SK-N-SH treated with all-trans-retinoic acid at 6 μM for 48 hours (cell line): ENCODE measurements around the gene ELF5.

Experiments used
- ATAC-seq: fragments of 200-7000 bp; cut with Tn5 transposase; 3 replicates; pipeline ENCODE4 v1.9.1; 2020; ENCODE audit warnings: mild to moderate bottlenecking, moderate library complexity
- ARNTL ChIP-seq: fragments of 450-650 bp; formaldehyde crosslinking; IDR thresholded peaks from 2 replicates; pipeline ENCODE4 v1.5.0; 2020; ENCODE audit warnings: low read depth, mild to moderate bottlenecking, moderate library complexity, borderline replicate concordance
- BACH2 ChIP-seq: fragments of 250-450 bp; sonication (Bioruptor Pico); IDR thresholded peaks from 2 replicates; pipeline ENCODE4 v1.9.0; 2021; ENCODE audit warnings: mild to moderate bottlenecking, borderline replicate concordance
- CSDC2 ChIP-seq: fragments of 250-450 bp; sonication (Bioruptor Pico); IDR thresholded peaks from 2 replicates; pipeline ENCODE4 v1.5.0; 2020; ENCODE audit warnings: mild to moderate bottlenecking, moderate library complexity
- ESRRG ChIP-seq: fragments of 250-450 bp; sonication (Bioruptor Pico); IDR thresholded peaks from 2 replicates; pipeline ENCODE4 v1.6.1; 2021; ENCODE audit warnings: mild to moderate bottlenecking
- GLIS3 ChIP-seq: fragments of 250-450 bp; sonication (Bioruptor Pico); IDR thresholded peaks from 2 replicates; pipeline ENCODE4 v1.5.0; 2020; ENCODE audit warnings: mild to moderate bottlenecking, moderate library complexity
- ISL1 ChIP-seq: fragments of 250-450 bp; sonication (Bioruptor Pico); IDR thresholded peaks from 2 replicates; pipeline ENCODE4 v2.1.2; 2022; ENCODE audit warnings: mild to moderate bottlenecking, moderate library complexity
- OSR1 ChIP-seq: fragments of 250-450 bp; sonication (Bioruptor Pico); IDR thresholded peaks from 2 replicates; pipeline ENCODE4 v1.8.0; 2022; ENCODE audit warnings: moderate library complexity, mild to moderate bottlenecking, inconsistent platforms
- RARB ChIP-seq: fragments of 250-450 bp; sonication (Bioruptor Pico); IDR thresholded peaks from 2 replicates; pipeline ENCODE4 v1.8.0; 2021; ENCODE audit warnings: mild to moderate bottlenecking, moderate library complexity
- SNAI2 ChIP-seq: fragments of 250-450 bp; sonication (Bioruptor Pico); IDR thresholded peaks from 2 replicates; pipeline ENCODE4 v1.5.0; 2020; ENCODE audit warnings: mild to moderate bottlenecking, moderate library complexity
- TCF4 ChIP-seq: fragments of 250-450 bp; sonication (Bioruptor Pico); IDR thresholded peaks from 2 replicates; pipeline ENCODE4 v1.8.0; 2021; ENCODE audit warnings: mild to moderate bottlenecking, moderate library complexity, borderline replicate concordance
- TOX ChIP-seq: fragments of 250-450 bp; sonication (Bioruptor Pico); IDR thresholded peaks from 2 replicates; pipeline ENCODE4 v1.8.0; 2021; ENCODE audit warnings: mild to moderate bottlenecking, moderate library complexity, borderline replicate concordance
- ZFP3 ChIP-seq: fragments of 250-450 bp; sonication (Bioruptor Pico); IDR thresholded peaks from 2 replicates; pipeline ENCODE4 v1.5.0; 2020; ENCODE audit warnings: mild to moderate bottlenecking, moderate library complexity
- ZFP30 ChIP-seq: fragments of 450-650 bp; formaldehyde crosslinking; IDR thresholded peaks from 2 replicates; pipeline ENCODE4 v1.5.0; 2022; ENCODE audit warnings: mild to moderate bottlenecking, moderate library complexity
- ZNF565 ChIP-seq: fragments of 450-650 bp; formaldehyde crosslinking; conservative IDR thresholded peaks from 2 replicates; pipeline ENCODE4 v1.5.0; 2020; ENCODE audit warnings: low read depth, mild to moderate bottlenecking, moderate library complexity
- ZNF70 ChIP-seq: fragments of 450-650 bp; formaldehyde crosslinking; IDR thresholded peaks from 2 replicates; pipeline ENCODE4 v1.5.0; 2020; ENCODE audit warnings: mild to moderate bottlenecking, moderate library complexity
- ZNF8 ChIP-seq: fragments of 450-650 bp; formaldehyde crosslinking; IDR thresholded peaks from 2 replicates; pipeline ENCODE4 v1.5.0; 2020; ENCODE audit warnings: mild to moderate bottlenecking, moderate library complexity
- TF ChIP-seq, protein P1 (sequence below): fragments of 250-450 bp; sonication (Bioruptor Pico); IDR thresholded peaks from 2 replicates; pipeline ENCODE4 v1.5.1; 2020; ENCODE audit warnings: low read depth, mild to moderate bottlenecking, moderate library complexity
- TF ChIP-seq, protein P2 (sequence below): fragments of 250-450 bp; sonication (Bioruptor Pico); IDR thresholded peaks from 2 replicates; pipeline ENCODE4 v1.5.0; 2020; ENCODE audit warnings: mild to moderate bottlenecking, moderate library complexity
- TF ChIP-seq, protein P3 (sequence below): fragments of 250-450 bp; sonication (Bioruptor Pico); IDR thresholded peaks from 2 replicates; pipeline ENCODE4 v1.8.0; 2021; ENCODE audit warnings: low read depth, mild to moderate bottlenecking, moderate library complexity, borderline replicate concordance
- TF ChIP-seq, protein P4 (sequence below): fragments of 250-450 bp; sonication (Bioruptor Pico); IDR thresholded peaks from 2 replicates; pipeline ENCODE4 v1.8.0; 2020; ENCODE audit warnings: mild to moderate bottlenecking, moderate library complexity, borderline replicate concordance

ELF5 gene

DNA sequence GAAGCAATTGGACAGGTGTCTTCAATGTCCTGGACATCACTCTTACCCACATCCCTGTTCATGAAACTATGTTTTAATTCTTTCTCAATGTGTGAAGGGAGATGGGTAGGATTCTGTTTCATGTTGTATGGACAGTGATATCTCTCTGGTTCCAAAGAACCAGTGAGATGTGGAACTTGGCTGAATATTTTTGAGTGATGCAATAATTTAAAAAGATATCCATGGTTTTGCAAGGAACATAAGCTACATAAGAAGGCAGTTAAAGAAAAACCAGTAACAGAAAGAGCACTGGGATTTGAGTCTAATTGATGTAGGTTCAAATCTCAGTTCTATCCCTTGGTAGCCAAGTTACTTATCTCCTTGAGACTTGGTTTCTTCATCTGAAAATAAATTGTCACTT lies 7.7 kb upstream of the ELF5 start:
- ATAC-seq, result no peak
- TF ChIP-seq BACH2 (no peak), ISL1 (CRISPR knock-in tag) (no peak), SNAI2 (no peak), ZFP3 (CRISPR knock-in tag) (no peak), ZNF565 (CRISPR knock-in tag) (no peak), ESRRG (CRISPR knock-in tag) (no peak)
- TF ChIP-seq, protein P1, sequence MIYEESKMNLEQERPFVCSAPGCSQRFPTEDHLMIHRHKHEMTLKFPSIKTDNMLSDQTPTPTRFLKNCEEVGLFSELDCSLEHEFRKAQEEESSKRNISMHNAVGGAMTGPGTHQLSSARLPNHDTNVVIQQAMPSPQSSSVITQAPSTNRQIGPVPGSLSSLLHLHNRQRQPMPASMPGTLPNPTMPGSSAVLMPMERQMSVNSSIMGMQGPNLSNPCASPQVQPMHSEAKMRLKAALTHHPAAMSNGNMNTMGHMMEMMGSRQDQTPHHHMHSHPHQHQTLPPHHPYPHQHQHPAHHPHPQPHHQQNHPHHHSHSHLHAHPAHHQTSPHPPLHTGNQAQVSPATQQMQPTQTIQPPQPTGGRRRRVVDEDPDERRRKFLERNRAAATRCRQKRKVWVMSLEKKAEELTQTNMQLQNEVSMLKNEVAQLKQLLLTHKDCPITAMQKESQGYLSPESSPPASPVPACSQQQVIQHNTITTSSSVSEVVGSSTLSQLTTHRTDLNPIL, result no peak
- TF ChIP-seq, protein P2, sequence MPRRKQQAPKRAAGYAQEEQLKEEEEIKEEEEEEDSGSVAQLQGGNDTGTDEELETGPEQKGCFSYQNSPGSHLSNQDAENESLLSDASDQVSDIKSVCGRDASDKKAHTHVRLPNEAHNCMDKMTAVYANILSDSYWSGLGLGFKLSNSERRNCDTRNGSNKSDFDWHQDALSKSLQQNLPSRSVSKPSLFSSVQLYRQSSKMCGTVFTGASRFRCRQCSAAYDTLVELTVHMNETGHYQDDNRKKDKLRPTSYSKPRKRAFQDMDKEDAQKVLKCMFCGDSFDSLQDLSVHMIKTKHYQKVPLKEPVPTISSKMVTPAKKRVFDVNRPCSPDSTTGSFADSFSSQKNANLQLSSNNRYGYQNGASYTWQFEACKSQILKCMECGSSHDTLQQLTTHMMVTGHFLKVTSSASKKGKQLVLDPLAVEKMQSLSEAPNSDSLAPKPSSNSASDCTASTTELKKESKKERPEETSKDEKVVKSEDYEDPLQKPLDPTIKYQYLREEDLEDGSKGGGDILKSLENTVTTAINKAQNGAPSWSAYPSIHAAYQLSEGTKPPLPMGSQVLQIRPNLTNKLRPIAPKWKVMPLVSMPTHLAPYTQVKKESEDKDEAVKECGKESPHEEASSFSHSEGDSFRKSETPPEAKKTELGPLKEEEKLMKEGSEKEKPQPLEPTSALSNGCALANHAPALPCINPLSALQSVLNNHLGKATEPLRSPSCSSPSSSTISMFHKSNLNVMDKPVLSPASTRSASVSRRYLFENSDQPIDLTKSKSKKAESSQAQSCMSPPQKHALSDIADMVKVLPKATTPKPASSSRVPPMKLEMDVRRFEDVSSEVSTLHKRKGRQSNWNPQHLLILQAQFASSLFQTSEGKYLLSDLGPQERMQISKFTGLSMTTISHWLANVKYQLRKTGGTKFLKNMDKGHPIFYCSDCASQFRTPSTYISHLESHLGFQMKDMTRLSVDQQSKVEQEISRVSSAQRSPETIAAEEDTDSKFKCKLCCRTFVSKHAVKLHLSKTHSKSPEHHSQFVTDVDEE (CRISPR knock-in tag), result no peak
- TF ChIP-seq, protein P3, sequence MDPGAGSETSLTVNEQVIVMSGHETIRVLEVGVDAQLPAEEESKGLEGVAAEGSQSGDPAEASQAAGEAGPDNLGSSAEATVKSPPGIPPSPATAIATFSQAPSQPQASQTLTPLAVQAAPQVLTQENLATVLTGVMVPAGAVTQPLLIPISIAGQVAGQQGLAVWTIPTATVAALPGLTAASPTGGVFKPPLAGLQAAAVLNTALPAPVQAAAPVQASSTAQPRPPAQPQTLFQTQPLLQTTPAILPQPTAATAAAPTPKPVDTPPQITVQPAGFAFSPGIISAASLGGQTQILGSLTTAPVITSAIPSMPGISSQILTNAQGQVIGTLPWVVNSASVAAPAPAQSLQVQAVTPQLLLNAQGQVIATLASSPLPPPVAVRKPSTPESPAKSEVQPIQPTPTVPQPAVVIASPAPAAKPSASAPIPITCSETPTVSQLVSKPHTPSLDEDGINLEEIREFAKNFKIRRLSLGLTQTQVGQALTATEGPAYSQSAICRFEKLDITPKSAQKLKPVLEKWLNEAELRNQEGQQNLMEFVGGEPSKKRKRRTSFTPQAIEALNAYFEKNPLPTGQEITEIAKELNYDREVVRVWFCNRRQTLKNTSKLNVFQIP (CRISPR knock-in tag), result no peak

- no peak for TF ChIP-seq RARB
- no peak for TF ChIP-seq ZFP3 (CRISPR knock-in tag)
- no peak for ATAC-seq
These were observed 6.1 kb upstream of the ELF5 start for GRCh38 chr11:34519595-34520235.

- TF ChIP-seq ZNF8 (CRISPR knock-in tag) (no peak), CSDC2 (CRISPR knock-in tag) (no peak)
- no peak for ATAC-seq
These were observed 2.9 kb upstream of the ELF5 start for GRCh38 chr11:34516247-34517040.

- TF ChIP-seq ZNF565 (CRISPR knock-in tag) (no peak), ZNF70 (no peak), CSDC2 (CRISPR knock-in tag) (no peak), GLIS3 (no peak), RARB (no peak), ESRRG (CRISPR knock-in tag) (no peak), ARNTL (CRISPR knock-in tag) (no peak), ISL1 (CRISPR knock-in tag) (no peak), ZFP30 (CRISPR knock-in tag) (no peak), TOX (CRISPR knock-in tag) (no peak), ZFP3 (CRISPR knock-in tag) (no peak), TCF4 (CRISPR knock-in tag) (no peak), OSR1 (CRISPR knock-in tag) (no peak)
- TF ChIP-seq, protein P3 (CRISPR knock-in tag), result no peak
- TF ChIP-seq, protein P2 (CRISPR knock-in tag), result no peak
- TF ChIP-seq, protein P4, sequence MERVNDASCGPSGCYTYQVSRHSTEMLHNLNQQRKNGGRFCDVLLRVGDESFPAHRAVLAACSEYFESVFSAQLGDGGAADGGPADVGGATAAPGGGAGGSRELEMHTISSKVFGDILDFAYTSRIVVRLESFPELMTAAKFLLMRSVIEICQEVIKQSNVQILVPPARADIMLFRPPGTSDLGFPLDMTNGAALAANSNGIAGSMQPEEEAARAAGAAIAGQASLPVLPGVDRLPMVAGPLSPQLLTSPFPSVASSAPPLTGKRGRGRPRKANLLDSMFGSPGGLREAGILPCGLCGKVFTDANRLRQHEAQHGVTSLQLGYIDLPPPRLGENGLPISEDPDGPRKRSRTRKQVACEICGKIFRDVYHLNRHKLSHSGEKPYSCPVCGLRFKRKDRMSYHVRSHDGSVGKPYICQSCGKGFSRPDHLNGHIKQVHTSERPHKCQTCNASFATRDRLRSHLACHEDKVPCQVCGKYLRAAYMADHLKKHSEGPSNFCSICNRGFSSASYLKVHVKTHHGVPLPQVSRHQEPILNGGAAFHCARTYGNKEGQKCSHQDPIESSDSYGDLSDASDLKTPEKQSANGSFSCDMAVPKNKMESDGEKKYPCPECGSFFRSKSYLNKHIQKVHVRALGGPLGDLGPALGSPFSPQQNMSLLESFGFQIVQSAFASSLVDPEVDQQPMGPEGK (CRISPR knock-in tag), result no peak
- no peak for ATAC-seq
These were observed 1.0 kb upstream of the ELF5 start for GRCh38 chr11:34514597-34514996.
